ENCODE measurements around the gene LCP2. TPM values are rescaled to one million over a fixed set of nuclear protein-coding genes. Genes with fewer than 3 reads are reported as not detected.

The LCP2 gene
- total and polyA plus RNA-seq, 2 donors (not counting 1 experiment from before 2014, with no cell fraction given) = not detected

- Histone ChIP-seq H3K9me3 (ENCODE audit: control insufficient read depth, insufficient read depth, low read depth, low read length) (no peaks in the 10 kb centered on the region), H4K20me1 (ENCODE audit: control insufficient read depth, extremely low read depth, insufficient read depth, low read length) (no peaks in the 10 kb centered on the region), H3K36me3 (ENCODE audit: control insufficient read depth, insufficient read depth, low read length) (no peaks in the 10 kb centered on the region), H2AFZ (ENCODE audit: low read length) (no peak overlapping the region), H3K79me2 (ENCODE audit: control insufficient read depth, insufficient read depth, low read length) (no peaks in the 10 kb centered on the region), H3K4me1 (ENCODE audit: control insufficient read depth, extremely low read depth, insufficient read depth, low read length) (no peaks in the 10 kb centered on the region), H3K4me3 (replicated peaks in 1 of 4; ENCODE audit: control extremely low read depth in 1 of 4, insufficient read depth in 1 of 4, low read depth in 3 of 4, low read length in 4 of 4) (no peak overlapping the region), H3K27ac (ENCODE audit: insufficient read depth, low read length) (no peak overlapping the region), H3K4me2 (ENCODE audit: extremely low read depth, insufficient read depth, low read length) (no peak overlapping the region), H3K9ac (ENCODE audit: insufficient read depth, low read length) (no peak overlapping the region), H3K27me3 (ENCODE audit: control insufficient read depth, insufficient read depth, low read length) (no peaks in the 10 kb centered on the region)
- no peak for TF ChIP-seq CTCF (conservative IDR thresholded peaks at IDR 0.05 in 1 of 2, IDR thresholded peaks at IDR 0.05 in 1 of 2; ENCODE audit: low read depth in 1 of 2, low read length in 2 of 2)
- no peak for TF ChIP-seq EZH2 (IDR thresholded peaks at IDR 0.05; ENCODE audit: low read length, missing control alignments)
- no peak for DNase-seq (ENCODE audit: low read depth in 2 of 2)
Measured at GRCh38 chr5:170238456-170239196, 59.0 kb downstream of the LCP2 start.

GRCh38 chr5:170235876-170236864 is 61.4 kb downstream of the LCP2 start:
- DNase-seq (ENCODE audit: low read depth in 2 of 2) = no peak
- H3K27ac ChIP-seq (ENCODE audit: insufficient read depth, low read length) = no peak overlapping the region
- H3K79me2 ChIP-seq (ENCODE audit: control insufficient read depth, insufficient read depth, low read length) = no peaks in the 10 kb centered on the region

More at GRCh38 chr5:170235876-170236864, 61.4 kb downstream of the LCP2 start:
- Histone ChIP-seq H2AFZ (ENCODE audit: low read length) (no peak overlapping the region), H4K20me1 (ENCODE audit: control insufficient read depth, extremely low read depth, insufficient read depth, low read length) (no peaks in the 10 kb centered on the region), H3K9ac (ENCODE audit: insufficient read depth, low read length) (no peak overlapping the region), H3K4me1 (ENCODE audit: control insufficient read depth, extremely low read depth, insufficient read depth, low read length) (no peaks in the 10 kb centered on the region), H3K4me3 (replicated peaks in 1 of 4; ENCODE audit: control extremely low read depth in 1 of 4, insufficient read depth in 1 of 4, low read depth in 3 of 4, low read length in 4 of 4) (no peak overlapping the region), H3K36me3 (ENCODE audit: control insufficient read depth, insufficient read depth, low read length) (no peaks in the 10 kb centered on the region), H3K9me3 (ENCODE audit: control insufficient read depth, insufficient read depth, low read depth, low read length) (no peaks in the 10 kb centered on the region), H3K4me2 (ENCODE audit: extremely low read depth, insufficient read depth, low read length) (no peak overlapping the region), H3K27me3 (ENCODE audit: control insufficient read depth, insufficient read depth, low read length) (no peaks in the 10 kb centered on the region)
- TF ChIP-seq EZH2 (IDR thresholded peaks at IDR 0.05; ENCODE audit: low read length, missing control alignments) (no peak), CTCF (conservative IDR thresholded peaks at IDR 0.05 in 1 of 2, IDR thresholded peaks at IDR 0.05 in 1 of 2; ENCODE audit: low read depth in 1 of 2, low read length in 2 of 2) (no peak)

Data from fibroblast of lung (primary cell).